HepG2 (cell line): Measurements from ENCODE around the gene HK2. TPM values are rescaled to one million over a fixed set of nuclear protein-coding genes. Genes with fewer than 3 reads are reported as not detected.

Experiments
- FLYWCH1 ChIP-seq: sonication (generic); formaldehyde crosslinking; IDR thresholded peaks from 2 replicates; pipeline ENCODE4 v1.8.1; 2023; ENCODE audit warnings: mild to moderate bottlenecking, missing genetic modification reagents
- HDAC1 ChIP-seq: sonication (generic); formaldehyde crosslinking; IDR thresholded peaks from 2 replicates; pipeline ENCODE4 v1.5.1; 2020; ENCODE audit warnings: mild to moderate bottlenecking, missing genetic modification reagents
- HMGXB4 ChIP-seq, 2 experiments: sonication (generic) in 1 of 2; formaldehyde crosslinking in 1 of 2; IDR thresholded peaks; 2 replicates each; pipeline versions ENCODE4 v1.4.0 to v1.6.1; 2018 to 2020; ENCODE audit warnings: missing genetic modification reagents in 2 of 2, borderline replicate concordance in 1 of 2, low read depth in 1 of 2, mild to moderate bottlenecking in 1 of 2, missing biosample characterization in 1 of 2
- IKZF1 ChIP-seq: fragments of 450-650 bp; IDR thresholded peaks from 2 replicates; pipeline ENCODE4 v1.7.1; 2016
- KDM1A ChIP-seq: IDR thresholded peaks from 2 replicates; pipeline ENCODE4 v1.6.1; 2016; ENCODE audit warnings: missing compliant biosample characterization
- MED13 ChIP-seq: sonication (generic); formaldehyde crosslinking; IDR thresholded peaks from 2 replicates; pipeline ENCODE4 v1.5.0; 2020; ENCODE audit warnings: missing genetic modification reagents
- MTA1 ChIP-seq: sonication (generic); formaldehyde crosslinking; IDR thresholded peaks from 2 replicates; pipeline ENCODE4 v1.4.0; 2020; ENCODE audit warnings: missing genetic modification reagents, mild to moderate bottlenecking, borderline replicate concordance
- PAF1 ChIP-seq: IDR thresholded peaks from 2 replicates; pipeline ENCODE4 v1.6.1; 2016; ENCODE audit warnings: missing genetic modification reagents, missing compliant biosample characterization
- PHB2 ChIP-seq: fragments of 450-650 bp; IDR thresholded peaks from 2 replicates; pipeline ENCODE4 v1.6.1; 2018; ENCODE audit not compliant: partially characterized antibody
- PRMT3 ChIP-seq: sonication (generic); formaldehyde crosslinking; IDR thresholded peaks from 2 replicates; pipeline ENCODE4 v1.8.1; 2022; ENCODE audit warnings: low read depth, mild to moderate bottlenecking, moderate library complexity, missing genetic modification reagents, borderline replicate concordance
- SMYD3 ChIP-seq: sonication (generic); formaldehyde crosslinking; IDR thresholded peaks from 2 replicates; pipeline ENCODE4 v1.8.1; 2023; ENCODE audit warnings: mild to moderate bottlenecking, missing genetic modification reagents
- SRY ChIP-seq: sonication (generic); formaldehyde crosslinking; IDR thresholded peaks from 2 replicates; pipeline ENCODE4 v1.8.0; 2022; ENCODE audit warnings: mild to moderate bottlenecking, missing genetic modification reagents
- TBX2 ChIP-seq: sonication (generic); formaldehyde crosslinking; IDR thresholded peaks from 2 replicates; pipeline ENCODE4 v1.5.0; 2020; ENCODE audit warnings: missing genetic modification reagents, mild to moderate bottlenecking, borderline replicate concordance
- ZFY ChIP-seq: sonication (generic); formaldehyde crosslinking; IDR thresholded peaks from 2 replicates; pipeline ENCODE4 v1.4.0; 2020; ENCODE audit warnings: missing genetic modification reagents
- ZNF101 ChIP-seq: sonication (generic); formaldehyde crosslinking; IDR thresholded peaks from 2 replicates; pipeline ENCODE4 v1.4.0; 2020; ENCODE audit warnings: mild to moderate bottlenecking, low read depth, missing genetic modification reagents, borderline replicate concordance
- ZNF329 ChIP-seq: sonication (generic); formaldehyde crosslinking; IDR thresholded peaks from 2 replicates; pipeline ENCODE4 v1.9.0; 2021; ENCODE audit warnings: low read depth, mild to moderate bottlenecking, missing genetic modification reagents
- ZNF431 ChIP-seq: sonication (generic); formaldehyde crosslinking; IDR thresholded peaks from 2 replicates; pipeline ENCODE4 v1.9.0; 2022; ENCODE audit warnings: missing genetic modification reagents, low read depth, mild to moderate bottlenecking, borderline replicate concordance
- ZNF510 ChIP-seq: sonication (generic); formaldehyde crosslinking; IDR thresholded peaks from 2 replicates; pipeline ENCODE4 v1.4.0; 2020; ENCODE audit warnings: low read depth, mild to moderate bottlenecking, missing genetic modification reagents
- ZNF550 ChIP-seq: sonication (generic); formaldehyde crosslinking; IDR thresholded peaks from 2 replicates; pipeline ENCODE4 v1.4.0; 2020; ENCODE audit warnings: mild to moderate bottlenecking, missing genetic modification reagents, borderline replicate concordance
- ZNF576 ChIP-seq: sonication (generic); formaldehyde crosslinking; IDR thresholded peaks from 2 replicates; pipeline ENCODE4 v1.4.0; 2020; ENCODE audit warnings: mild to moderate bottlenecking, missing genetic modification reagents
- ZNF605 ChIP-seq: sonication (generic); formaldehyde crosslinking; IDR thresholded peaks from 2 replicates; pipeline ENCODE4 v1.8.0; 2022; ENCODE audit warnings: mild to moderate bottlenecking, missing genetic modification reagents
- ZNF607 ChIP-seq: sonication (generic); formaldehyde crosslinking; IDR thresholded peaks from 2 replicates; pipeline ENCODE4 v1.5.1; 2020; ENCODE audit warnings: missing genetic modification reagents, mild to moderate bottlenecking, borderline replicate concordance
- ZNF614 ChIP-seq: IDR thresholded peaks from 2 replicates; pipeline ENCODE4 v1.6.1; 2018; ENCODE audit warnings: missing biosample characterization, missing genetic modification reagents, inconsistent platforms, borderline replicate concordance
- ZNF703 ChIP-seq: sonication (generic); formaldehyde crosslinking; IDR thresholded peaks from 2 replicates; pipeline ENCODE4 v1.5.1; 2020; ENCODE audit warnings: missing genetic modification reagents, mild to moderate bottlenecking, moderate library complexity, borderline replicate concordance
- ZNF781 ChIP-seq: sonication (generic); formaldehyde crosslinking; IDR thresholded peaks from 2 replicates; pipeline ENCODE4 v1.5.1; 2020; ENCODE audit warnings: borderline replicate concordance, mild to moderate bottlenecking, missing genetic modification reagents; ENCODE audit errors: not compliant biosample characterization
- ZSCAN5A ChIP-seq: sonication (generic); formaldehyde crosslinking; IDR thresholded peaks from 2 replicates; pipeline ENCODE4 v1.8.0; 2022; ENCODE audit warnings: mild to moderate bottlenecking, missing genetic modification reagents, borderline replicate concordance
- polyA plus RNA-seq, 8 experiments: library from polyadenylated mRNA; depleted of rRNA in 3 of 8; stranded (reverse) in 7 of 8; unstranded in 1 of 8; fragments of >200 nt; fragmentation: Illumina TruSeq in 4 of 8; extraction: Trizol in 4 of 8; gene quantifications; 2 replicates each; pipeline versions ENCODE4 v1.2.1 to v1.2.3, GENCODE V29; 2011 to 2016; ENCODE audit warnings: low read depth in 4 of 8, missing spikeins in 1 of 8, mixed read lengths in 1 of 8; ENCODE audit not compliant: insufficient read depth in 1 of 8
- total RNA-seq, 5 experiments: library from RNA; depleted of rRNA; stranded (reverse); fragments of >200 nt; fragmentation: Illumina TruSeq; extraction: Trizol; gene quantifications; 2 replicates each; pipeline ENCODE4 v1.2.3, GENCODE V29; 2016; ENCODE audit warnings: low read depth in 1 of 5

Gene HK2
- total and polyA plus RNA-seq, 2 of the 13 experiments (the other 11 are each of a cell fraction or from before 2014, with no cell fraction given), result 13.2 to 101 TPM

- TF ChIP-seq SRY (CRISPR knock-in tag) (no peak; the same call in 1 of the 2 replicates), ZNF329 (no peak), MTA1 (CRISPR knock-in tag) (no peak; the same call in 1 of the 2 replicates), HDAC1 (CRISPR knock-in tag) (no peak; the same call in none of the 2 replicates), IKZF1 (no peak), ZNF431 (CRISPR knock-in tag) (no peak), KDM1A (no peak), ZNF550 (CRISPR knock-in tag) (0 out of 2 replicates have a peak, but pooled peaks have one; percentile 58), PHB2 (no peak), ZNF510 (CRISPR knock-in tag) (no peak), PRMT3 (CRISPR knock-in tag) (no peak), ZNF576 (no peak), PAF1 (CRISPR knock-in tag) (no peak), ZFY (CRISPR knock-in tag) (peak; percentile 59), MED13 (CRISPR knock-in tag) (peak; percentile 56; the same call in 1 of the 2 replicates), ZNF605 (CRISPR knock-in tag) (peak; percentile 46), ZSCAN5A (CRISPR knock-in tag) (peak; percentile 32; the same call in 1 of the 2 replicates), FLYWCH1 (CRISPR knock-in tag) (no peak), ZNF614 (0 out of 2 replicates have a peak, but pooled peaks have one; percentile 69), ZNF607 (CRISPR knock-in tag) (no peak), TBX2 (CRISPR knock-in tag) (peak; percentile 91), ZNF703 (CRISPR knock-in tag) (no peak; the same call in 1 of the 2 replicates), ZNF781 (CRISPR knock-in tag) (peak; percentile 88), SMYD3 (CRISPR knock-in tag) (no peak), HMGXB4 (CRISPR knock-in tag; IDR thresholded peaks at IDR 0.05; ENCODE audit: borderline replicate concordance in 1 of 2, low read depth in 1 of 2) (no peak), ZNF101 (no peak)
These were observed 22.2 kb downstream of the HK2 start (continued) for GRCh38 chr2:74856004-74856578.
